HUES48 (cell line): ENCODE data around the gene NADK2.

Experiments used
- H3K27ac ChIP-seq: one replicate; pipeline ENCODE4 v1.7.0; 2013; ENCODE audit warnings: low read depth, low read length, inconsistent platforms
- H3K27me3 ChIP-seq: 2 replicates; pipeline ENCODE4 v1.6.1; 2013; ENCODE audit warnings: mild to moderate bottlenecking, low read length; ENCODE audit not compliant: control insufficient read depth, insufficient read depth
- H3K36me3 ChIP-seq: 2 replicates; pipeline ENCODE4 v1.6.1; 2013; ENCODE audit warnings: low read length; ENCODE audit not compliant: control insufficient read depth, insufficient read depth
- H3K4me1 ChIP-seq: 2 replicates; pipeline ENCODE4 v1.6.1; 2013; ENCODE audit warnings: mild to moderate bottlenecking, low read length; ENCODE audit not compliant: control insufficient read depth, insufficient read depth
- H3K4me3 ChIP-seq: 2 replicates; pipeline ENCODE4 v1.5.1; 2013; ENCODE audit warnings: mild to moderate bottlenecking, low read depth, low read length
- H3K9ac ChIP-seq: 2 replicates; pipeline ENCODE4 v1.6.1; 2013; ENCODE audit warnings: mild to moderate bottlenecking, low read depth, low read length, moderate library complexity
- H3K9me3 ChIP-seq: 2 replicates; pipeline ENCODE4 v1.6.1; 2013; ENCODE audit warnings: low read length; ENCODE audit not compliant: control insufficient read depth, insufficient read depth

NADK2 gene

DNA sequence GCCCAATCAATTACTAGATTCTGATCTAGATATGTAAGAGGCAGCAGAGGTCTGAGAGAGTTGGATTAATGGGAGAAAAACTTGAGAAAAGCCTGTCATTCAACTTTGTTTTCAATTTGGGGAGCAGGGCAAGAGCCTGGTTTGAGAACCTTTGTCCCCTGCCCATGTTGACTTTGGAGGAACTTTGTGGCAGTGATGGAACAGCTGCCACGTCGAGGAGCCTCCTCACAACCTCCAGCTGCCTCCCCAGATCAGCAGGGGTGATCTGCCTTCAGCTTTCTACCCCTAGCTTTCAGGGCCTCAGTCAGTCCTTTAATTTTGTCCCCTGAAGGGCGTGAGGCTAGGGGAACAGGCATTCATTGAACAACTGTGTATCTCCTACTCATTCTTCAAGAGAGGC, 81.1 kb downstream of the NADK2 start:
- Histone ChIP-seq H3K27ac (no peak overlapping the region), H3K4me1 (peaks cover 4% of the 10 kb centered on the region; the same call in 1 of the 2 replicates), H3K4me3 (no peak overlapping the region), H3K36me3 (peaks cover 99% of the 10 kb centered on the region), H3K9ac (no peak overlapping the region), H3K27me3 (no peaks in the 10 kb centered on the region), H3K9me3 (no peaks in the 10 kb centered on the region)

DNA sequence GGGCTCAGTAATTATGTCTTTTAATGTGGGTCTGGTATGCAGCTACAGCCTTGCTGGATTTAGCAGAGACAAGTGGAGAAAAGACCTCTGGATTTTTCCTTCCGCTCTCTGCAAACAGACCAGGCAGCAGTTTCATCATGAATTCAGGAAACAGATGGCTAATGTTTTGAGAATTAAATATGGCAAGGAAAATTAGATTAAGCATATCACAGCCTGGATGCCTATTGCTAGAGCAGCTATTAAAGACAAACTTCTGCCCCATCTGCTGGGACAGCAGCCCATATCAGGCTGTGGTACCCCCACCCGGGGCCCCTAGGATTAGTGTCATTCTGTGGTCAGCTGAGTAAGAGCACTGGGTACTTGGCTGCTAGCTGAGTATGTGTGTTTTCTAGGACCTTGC, 83.6 kb downstream of the NADK2 start:
- Histone ChIP-seq H3K9me3 (no peaks in the 10 kb centered on the region), H3K27me3 (no peaks in the 10 kb centered on the region), H3K9ac (no peak overlapping the region), H3K27ac (no peak overlapping the region), H3K36me3 (peaks cover 99% of the 10 kb centered on the region), H3K4me1 (peaks cover 4% of the 10 kb centered on the region; the same call in 1 of the 2 replicates), H3K4me3 (no peak overlapping the region)

DNA sequence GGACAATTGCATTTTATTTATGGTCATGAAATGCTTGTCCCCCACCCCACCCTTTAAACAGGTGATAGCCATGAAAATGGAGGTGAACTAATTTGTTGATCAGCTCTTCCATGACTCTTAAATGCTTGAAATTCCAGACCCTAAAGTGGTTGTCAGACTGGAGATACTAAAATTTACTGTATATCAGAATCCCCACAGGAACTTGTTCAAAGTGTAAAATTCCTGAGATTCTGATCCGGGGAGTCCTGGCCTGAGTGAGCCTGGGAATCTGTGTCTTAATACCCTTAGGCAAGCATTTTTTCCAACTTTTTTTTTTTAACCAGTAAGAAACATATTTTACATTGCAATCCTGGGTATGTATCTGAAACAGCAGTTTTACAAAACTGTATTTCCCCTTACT, 85.1 kb downstream of the NADK2 start:
- no peaks in the 10 kb centered on the region for H3K9me3 ChIP-seq
- H3K4me1 ChIP-seq = peaks cover 4% of the 10 kb centered on the region; the same call in 1 of the 2 replicates
- H3K27ac ChIP-seq = no peak overlapping the region
- H3K27me3 ChIP-seq = no peaks in the 10 kb centered on the region
- H3K9ac ChIP-seq = no peak overlapping the region
- H3K36me3 ChIP-seq = peaks cover 84% of the 10 kb centered on the region
- no peak overlapping the region for H3K4me3 ChIP-seq

DNA sequence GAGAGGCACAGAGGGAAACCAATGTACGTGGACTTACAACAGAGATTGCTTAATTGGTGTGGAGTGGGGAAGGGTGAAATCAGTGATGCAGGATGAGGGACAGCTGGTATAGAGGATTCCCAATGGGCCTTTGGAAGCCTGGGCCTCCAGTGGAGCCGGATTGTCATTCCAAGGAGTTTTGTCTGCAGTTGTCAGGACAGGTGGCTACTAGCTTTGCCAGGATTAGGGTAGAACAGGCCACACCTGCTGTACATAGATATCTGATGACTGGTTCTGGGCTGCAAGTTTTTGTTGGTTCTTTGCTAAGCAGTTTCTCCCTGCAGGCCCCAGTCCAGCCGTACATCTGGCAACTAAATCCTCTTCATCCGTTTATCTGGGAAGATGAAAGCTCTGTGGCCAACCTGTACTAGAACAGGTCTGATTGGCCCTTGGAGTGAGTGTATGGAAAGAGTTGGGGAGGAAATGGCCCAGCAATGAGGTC, 85.6 kb downstream of the NADK2 start:
- no peaks in the 10 kb centered on the region for H3K9me3 ChIP-seq
- no peaks in the 10 kb centered on the region for H3K27me3 ChIP-seq
- H3K36me3 ChIP-seq = peaks cover 80% of the 10 kb centered on the region
- H3K27ac ChIP-seq = peak overlapping the region; percentile 24
- no peak overlapping the region for H3K9ac ChIP-seq
- H3K4me1 ChIP-seq = peaks cover 4% of the 10 kb centered on the region; the same call in 1 of the 2 replicates
- H3K4me3 ChIP-seq = no peak overlapping the region

DNA sequence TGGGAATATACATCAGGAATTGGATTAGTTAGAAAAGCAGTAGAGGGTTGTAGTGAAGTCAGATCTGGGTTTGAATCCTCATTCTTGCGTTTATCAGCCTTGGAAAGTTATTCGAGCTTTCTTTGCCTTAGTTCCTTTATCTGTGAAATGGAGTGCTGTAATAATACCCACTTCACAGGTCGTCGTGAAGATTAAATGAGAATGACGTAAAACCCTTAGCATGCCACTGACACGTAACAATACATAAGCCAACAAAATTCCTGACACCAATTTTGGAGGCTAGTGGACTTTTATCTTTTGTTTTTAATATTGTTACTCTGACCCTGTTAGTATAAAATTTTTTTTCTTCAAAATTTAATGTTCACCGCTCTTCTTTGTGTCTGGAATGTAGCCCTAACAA, 86.4 kb downstream of the NADK2 start:
- peaks cover 71% of the 10 kb centered on the region for H3K36me3 ChIP-seq
- no peaks in the 10 kb centered on the region for H3K9me3 ChIP-seq
- H3K27ac ChIP-seq = no peak overlapping the region
- H3K4me3 ChIP-seq = no peak overlapping the region
- H3K4me1 ChIP-seq = peaks cover 10% of the 10 kb centered on the region
- no peak overlapping the region for H3K9ac ChIP-seq
- H3K27me3 ChIP-seq = no peaks in the 10 kb centered on the region

DNA sequence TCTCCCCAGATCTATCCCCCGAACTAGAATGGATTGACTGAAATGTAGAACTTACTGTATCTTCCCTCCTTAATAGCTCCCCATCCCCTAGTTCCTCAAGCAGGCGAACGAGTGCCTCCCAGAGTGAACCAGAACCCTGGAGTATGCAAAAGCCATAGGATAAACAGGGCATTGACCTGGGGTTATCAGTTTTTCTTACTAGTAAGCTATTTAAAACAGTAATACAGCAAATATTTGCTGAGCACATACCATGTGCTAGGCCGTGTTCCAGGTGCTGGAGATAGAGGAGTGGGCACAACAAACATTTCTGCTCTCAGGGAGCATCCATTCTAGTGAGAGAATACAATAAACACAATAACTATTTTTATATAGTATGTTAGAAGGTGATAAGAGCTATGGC, 88.0 kb downstream of the NADK2 start:
- no peak overlapping the region for H3K27ac ChIP-seq
- H3K9me3 ChIP-seq = no peaks in the 10 kb centered on the region
- H3K27me3 ChIP-seq = no peaks in the 10 kb centered on the region
- H3K4me1 ChIP-seq = peaks cover 11% of the 10 kb centered on the region
- no peak overlapping the region for H3K9ac ChIP-seq
- H3K4me3 ChIP-seq = peak overlapping the region; percentile 96; the same call in 1 of the 2 replicates
- H3K36me3 ChIP-seq = peaks cover 56% of the 10 kb centered on the region

DNA sequence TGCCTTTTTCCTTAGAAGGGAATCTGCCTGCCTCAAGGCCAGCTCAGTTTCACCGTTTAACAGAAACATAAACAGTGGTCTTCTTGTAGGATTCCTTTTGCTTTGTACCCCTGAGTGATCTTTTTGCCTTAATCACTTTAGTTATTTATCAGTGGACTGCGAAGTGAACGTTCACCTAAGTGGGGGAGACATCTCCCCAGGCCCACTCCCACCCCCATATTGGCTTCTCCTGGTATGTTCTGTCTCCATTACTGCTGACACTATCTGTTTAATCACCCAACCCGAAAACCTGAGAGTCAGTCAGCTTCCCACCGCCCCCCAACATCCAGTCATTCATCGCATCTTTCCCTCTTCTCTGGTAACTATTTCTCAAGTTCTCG, 88.4 kb downstream of the NADK2 start:
- H3K9ac ChIP-seq = no peak overlapping the region
- H3K27ac ChIP-seq = no peak overlapping the region
- H3K36me3 ChIP-seq = peaks cover 51% of the 10 kb centered on the region
- H3K9me3 ChIP-seq = no peaks in the 10 kb centered on the region
- H3K4me3 ChIP-seq = peak overlapping the region; percentile 96
- H3K27me3 ChIP-seq = no peaks in the 10 kb centered on the region
- peaks cover 11% of the 10 kb centered on the region for H3K4me1 ChIP-seq

DNA sequence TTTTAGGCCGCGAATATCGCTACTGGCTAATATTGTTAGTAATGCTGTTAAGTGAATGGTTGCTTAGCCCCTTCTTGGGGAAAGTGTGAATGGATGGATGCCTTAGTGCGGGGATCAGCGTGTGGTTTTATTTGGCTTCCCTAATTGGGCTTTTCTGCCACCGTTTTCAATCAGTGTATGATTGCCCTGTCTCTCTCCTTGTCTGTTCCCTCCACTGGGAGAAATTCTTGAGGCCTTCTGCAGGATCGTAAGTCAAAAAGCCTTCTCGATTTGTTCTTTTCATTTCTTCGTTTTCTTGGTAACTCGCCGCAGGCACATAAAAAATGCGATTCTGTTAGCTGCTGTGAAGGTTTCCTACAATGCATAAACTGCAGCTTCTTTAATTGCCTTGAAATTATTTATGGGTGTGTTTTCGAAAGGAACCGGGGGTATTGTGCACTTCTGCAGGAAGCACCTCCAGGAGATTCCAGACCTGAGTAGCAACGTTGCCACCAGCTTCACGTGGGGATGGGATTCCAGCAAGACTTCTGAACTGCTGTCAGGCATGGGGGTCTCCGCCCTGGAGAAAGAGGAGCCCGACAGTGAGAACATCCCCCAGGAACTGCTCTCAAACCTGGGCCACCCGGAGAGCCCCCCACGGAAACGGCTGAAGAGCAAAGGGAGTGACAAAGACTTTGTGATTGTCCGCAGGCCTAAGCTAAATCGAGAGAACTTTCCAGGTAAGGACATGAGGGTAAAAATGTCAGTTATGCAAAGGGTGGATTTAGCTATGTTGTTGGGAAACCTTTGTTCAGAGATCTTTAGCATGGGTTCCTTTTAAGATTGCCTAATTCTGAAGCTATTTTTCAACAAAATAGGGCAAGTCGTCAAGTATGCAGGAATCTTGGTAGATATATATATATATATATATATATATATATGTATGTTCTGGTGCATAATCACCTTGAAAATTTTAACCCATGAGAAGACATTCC, 89.1 kb downstream of the NADK2 start:
- Histone ChIP-seq H3K4me1 (peaks cover 11% of the 10 kb centered on the region), H3K36me3 (peaks cover 45% of the 10 kb centered on the region), H3K27ac (peak overlapping the region; percentile 69), H3K4me3 (peak overlapping the region; percentile 96), H3K9ac (peak overlapping the region; percentile 79), H3K27me3 (no peaks in the 10 kb centered on the region), H3K9me3 (no peaks in the 10 kb centered on the region)

DNA sequence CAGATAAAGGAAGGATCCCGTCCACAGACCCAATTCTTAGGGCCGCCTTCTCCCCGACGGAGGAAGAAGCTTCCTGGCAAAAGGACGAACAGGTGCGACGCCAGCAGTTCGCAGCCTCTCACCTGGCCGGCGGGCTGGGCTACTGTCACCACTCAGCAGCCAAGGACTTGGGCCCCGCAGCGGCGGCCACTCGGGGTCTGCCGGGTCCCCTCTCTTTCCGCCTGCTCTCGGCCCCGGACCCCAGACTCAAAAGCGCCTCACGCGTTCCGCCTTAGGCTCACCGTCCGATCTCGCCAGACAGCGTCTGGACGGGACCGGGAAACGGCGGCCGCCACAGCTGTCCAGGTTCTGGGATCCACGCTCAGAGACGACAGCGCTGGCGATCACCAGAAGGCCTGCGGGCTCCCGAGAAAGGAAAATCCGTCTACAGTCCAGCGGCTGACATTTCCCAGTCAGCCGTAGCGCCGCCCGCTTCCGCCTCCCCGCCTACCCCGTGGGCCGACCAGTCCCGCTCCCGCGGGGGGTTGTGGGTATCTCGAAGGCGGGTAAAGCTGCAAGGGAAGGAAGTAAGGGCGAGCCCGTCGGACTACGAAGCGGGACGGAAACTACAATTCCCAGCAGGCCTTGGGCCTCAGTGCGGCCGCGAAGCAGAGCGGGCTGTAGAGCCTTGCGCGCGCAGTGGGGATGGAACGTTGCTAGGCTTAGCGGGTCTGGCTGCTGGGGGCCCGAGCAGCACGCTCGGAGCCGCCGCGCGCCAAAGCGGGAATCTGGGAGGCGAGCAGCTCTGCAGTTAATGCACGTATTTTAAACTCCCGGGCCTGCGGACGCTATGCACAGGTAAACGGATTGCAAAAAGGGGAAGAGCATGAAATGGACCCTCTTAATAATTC, 90.0 kb downstream of the NADK2 start, which contains the start of the genes LMBRD2 and SKP2:
Gene LMBRD2 (minus strand): TSS at position 454 of the 890 bp plus-strand sequence. CDS start 8,538 bp downstream, outside the sequence.
Gene SKP2 (plus strand): TSS at position 678 of the 890 bp plus-strand sequence. CDS start 152 bp downstream, at position 830.
- H3K27me3 ChIP-seq = no peaks in the 10 kb centered on the region
- peak within 1 kb of the TSS; percentile 79 for H3K9ac ChIP-seq
- peaks cover 11% of the 10 kb centered on the region for H3K4me1 ChIP-seq
- H3K4me3 ChIP-seq = peak within 1 kb of the TSS; percentile 96
- peak within 1 kb of the TSS; percentile 69 for H3K27ac ChIP-seq
- peaks cover 35% of the 10 kb centered on the region for H3K36me3 ChIP-seq
- H3K9me3 ChIP-seq = no peaks in the 10 kb centered on the region

DNA sequence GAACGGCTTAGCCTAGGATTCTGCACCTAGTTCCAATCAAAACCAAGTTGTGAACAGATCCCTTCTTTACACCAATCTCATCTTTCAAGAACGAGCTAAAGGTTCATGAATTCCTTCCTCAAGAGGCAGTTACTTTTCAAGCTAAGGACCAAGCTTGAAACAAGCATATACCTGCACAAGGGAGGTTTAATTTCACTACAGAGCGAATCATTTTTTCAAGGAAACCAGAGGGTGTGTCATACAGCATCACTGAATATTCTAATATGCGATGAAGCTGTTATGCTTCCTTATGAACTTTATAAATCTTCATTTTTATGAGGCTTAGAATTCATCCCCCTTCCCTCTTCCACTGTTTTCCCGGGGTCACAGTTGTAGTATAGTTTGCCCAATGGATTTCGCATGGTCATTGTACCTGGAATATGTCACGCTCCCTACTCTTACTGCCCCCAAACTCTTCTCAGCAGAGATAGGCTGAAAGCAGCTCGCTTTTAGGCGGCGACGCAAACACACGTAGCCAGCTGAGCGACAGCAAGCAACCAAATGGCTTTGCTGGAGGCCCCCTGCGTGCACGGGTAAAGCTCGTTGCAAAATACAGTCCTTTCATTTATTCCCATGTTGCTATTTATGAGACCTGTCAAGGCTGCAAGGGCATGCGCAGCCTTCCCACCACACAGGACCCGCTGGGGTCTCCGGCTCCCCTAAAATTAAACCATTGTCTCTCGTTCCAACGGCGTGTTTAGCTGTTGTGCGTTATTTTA, 90.9 kb downstream of the NADK2 start:
- Histone ChIP-seq H3K27me3 (no peaks in the 10 kb centered on the region), H3K9me3 (no peaks in the 10 kb centered on the region), H3K4me3 (peak overlapping the region; percentile 96), H3K9ac (peak overlapping the region; percentile 62), H3K4me1 (peaks cover 8% of the 10 kb centered on the region), H3K36me3 (peaks cover 27% of the 10 kb centered on the region), H3K27ac (peak overlapping the region; percentile 69)
